Measurements from ENCODE around the gene NELL1.

NELL1 gene

GRCh38 chr11:21403069-21403468 is 733.7 kb downstream of the NELL1 start:
- in situ Hi-C loops (cut with MboI; ENCODE audit: low sequenced_read_pairs) = no loop called here

GRCh38 chr11:21405422-21405821 is 736.0 kb downstream of the NELL1 start:
- in situ Hi-C loops (cut with MboI; ENCODE audit: low sequenced_read_pairs) = no loop called here

GRCh38 chr11:21410513-21410912 is 741.1 kb downstream of the NELL1 start:
- in situ Hi-C loops (cut with MboI; ENCODE audit: low sequenced_read_pairs) = no loop called here

- in situ Hi-C loops (cut with MboI; ENCODE audit: low sequenced_read_pairs) = no loop called here
Measured at GRCh38 chr11:21411104-21411503, 741.7 kb downstream of the NELL1 start.

GRCh38 chr11:21411597-21411996 is 742.2 kb downstream of the NELL1 start:
- in situ Hi-C loops (cut with MboI; ENCODE audit: low sequenced_read_pairs) = no loop called here

- in situ Hi-C loops (cut with MboI; ENCODE audit: low sequenced_read_pairs) = no loop called here
Measured at GRCh38 chr11:21412652-21413383, 743.4 kb downstream of the NELL1 start.

- in situ Hi-C loops (cut with MboI; ENCODE audit: low sequenced_read_pairs) = no loop called here
Measured at GRCh38 chr11:21414953-21415352, 745.6 kb downstream of the NELL1 start.

- in situ Hi-C loops (cut with MboI; ENCODE audit: low sequenced_read_pairs) = no loop called here
Measured at GRCh38 chr11:21415606-21416005, 746.2 kb downstream of the NELL1 start.

GRCh38 chr11:21421711-21422329 is 752.4 kb downstream of the NELL1 start:
- in situ Hi-C loops (cut with MboI; ENCODE audit: low sequenced_read_pairs) = no loop called here

- in situ Hi-C loops (cut with MboI; ENCODE audit: low sequenced_read_pairs) = no loop called here
Measured at GRCh38 chr11:21426931-21427330, 757.5 kb downstream of the NELL1 start.

GRCh38 chr11:21427726-21428125 is 758.3 kb downstream of the NELL1 start:
- in situ Hi-C loops (cut with MboI; ENCODE audit: low sequenced_read_pairs) = no loop called here

GRCh38 chr11:21428796-21429195 is 759.4 kb downstream of the NELL1 start:
- in situ Hi-C loops (cut with MboI; ENCODE audit: low sequenced_read_pairs) = no loop called here

GRCh38 chr11:21429401-21429800 is 760.0 kb downstream of the NELL1 start:
- in situ Hi-C loops (cut with MboI; ENCODE audit: low sequenced_read_pairs) = no loop called here

GRCh38 chr11:21430537-21430936 is 761.2 kb downstream of the NELL1 start:
- in situ Hi-C loops (cut with MboI; ENCODE audit: low sequenced_read_pairs) = no loop called here

- in situ Hi-C loops (cut with MboI; ENCODE audit: low sequenced_read_pairs) = no loop called here
Measured at GRCh38 chr11:21446939-21447590, 777.7 kb downstream of the NELL1 start.

GRCh38 chr11:21447871-21448270 is 778.5 kb downstream of the NELL1 start:
- in situ Hi-C loops (cut with MboI; ENCODE audit: low sequenced_read_pairs) = no loop called here

- in situ Hi-C loops (cut with MboI; ENCODE audit: low sequenced_read_pairs) = no loop called here
Measured at GRCh38 chr11:21456186-21456585, 786.8 kb downstream of the NELL1 start.

GRCh38 chr11:21460082-21460481 is 790.7 kb downstream of the NELL1 start:
- in situ Hi-C loops (cut with MboI; ENCODE audit: low sequenced_read_pairs) = no loop called here

- in situ Hi-C loops (cut with MboI; ENCODE audit: low sequenced_read_pairs) = no loop called here
Measured at GRCh38 chr11:21461701-21462100, 792.3 kb downstream of the NELL1 start.

GRCh38 chr11:21464601-21465193 is 795.3 kb downstream of the NELL1 start:
- in situ Hi-C loops (cut with MboI; ENCODE audit: low sequenced_read_pairs) = no loop called here

- in situ Hi-C loops (cut with MboI; ENCODE audit: low sequenced_read_pairs) = no loop called here
Measured at GRCh38 chr11:21465203-21465602, 795.8 kb downstream of the NELL1 start.

GRCh38 chr11:21465920-21466319 is 796.5 kb downstream of the NELL1 start:
- in situ Hi-C loops (cut with MboI; ENCODE audit: low sequenced_read_pairs) = no loop called here

Data from HL-60/S4 (cell line).